ENCODE measurements around the gene APIP. TPM values are rescaled to one million over a fixed set of nuclear protein-coding genes. Genes with fewer than 3 reads are reported as not detected.

APIP gene
- total RNA-seq, 1 experiment from 2014 or later, result 42.6 TPM

DNA sequence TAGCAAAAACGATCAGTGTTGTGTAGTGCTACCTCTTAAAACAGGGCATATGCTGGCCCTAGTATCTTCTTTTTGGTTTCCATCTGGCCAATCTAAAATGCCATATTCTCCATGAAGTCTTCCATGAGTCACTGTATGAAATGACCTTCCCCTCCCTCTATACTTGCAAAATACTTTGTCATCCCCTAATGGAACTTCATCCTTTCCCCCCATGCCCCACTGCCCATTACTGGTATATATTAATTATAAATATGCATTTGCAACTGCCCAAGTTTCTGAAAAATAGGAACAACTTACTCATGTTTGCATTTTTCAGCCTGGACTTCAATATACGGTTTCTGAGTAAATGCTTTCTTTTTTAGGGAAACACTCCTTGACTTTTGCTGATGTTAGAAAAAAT, 4.5 kb downstream of the APIP start:
- in situ Hi-C loops (cut with HindIII; ENCODE audit: low pct_unique_long_range_greater_than_20kb, low sequenced_read_pairs), result no loop called here
- no peaks in the 10 kb centered on the region for H3K27me3 ChIP-seq (ENCODE audit: control insufficient read depth, insufficient read depth, low read length)
- POLR2A ChIA-PET, result no interaction called here
- H3K36me3 ChIP-seq (ENCODE audit: control insufficient read depth, insufficient read depth, low read length), result peaks cover under 1% of the 10 kb centered on the region; the same call in 1 of the 2 replicates
- H3K4me1 ChIP-seq (ENCODE audit: control insufficient read depth, insufficient read depth, low read length), result 0 out of 2 replicates have a peak, but pooled peaks cover 3% of the 10 kb centered on the region
- no peaks in the 10 kb centered on the region for H3K9me3 ChIP-seq (ENCODE audit: control insufficient read depth, insufficient read depth, low read depth, low read length)
- no TSS peak for BruUV-seq (replicated peaks)
- intact Hi-C loops (cut with micrococcal nuclease; ENCODE audit: unreplicated experiment), result no loop called here
- H3K4me3 ChIP-seq (ENCODE audit: low read depth in 2 of 2, low read length in 2 of 2), result no peak overlapping the region
- ATAC-seq (no peak), DNase-seq (ENCODE audit: low read depth, low spot score) (no peak)
- CTCF ChIA-PET, result no interaction called here
- no peak overlapping the region for H3K27ac ChIP-seq (ENCODE audit: low read length)
- TF ChIP-seq SIN3A (IDR thresholded peaks at IDR 0.05; ENCODE audit: borderline replicate concordance, insufficient read depth, low read depth, low read length), result no peak
- TF ChIP-seq POLR2AphosphoS5 (IDR thresholded peaks at IDR 0.05; ENCODE audit: low read depth, low read length), result no peak
- TF ChIP-seq, protein P1, sequence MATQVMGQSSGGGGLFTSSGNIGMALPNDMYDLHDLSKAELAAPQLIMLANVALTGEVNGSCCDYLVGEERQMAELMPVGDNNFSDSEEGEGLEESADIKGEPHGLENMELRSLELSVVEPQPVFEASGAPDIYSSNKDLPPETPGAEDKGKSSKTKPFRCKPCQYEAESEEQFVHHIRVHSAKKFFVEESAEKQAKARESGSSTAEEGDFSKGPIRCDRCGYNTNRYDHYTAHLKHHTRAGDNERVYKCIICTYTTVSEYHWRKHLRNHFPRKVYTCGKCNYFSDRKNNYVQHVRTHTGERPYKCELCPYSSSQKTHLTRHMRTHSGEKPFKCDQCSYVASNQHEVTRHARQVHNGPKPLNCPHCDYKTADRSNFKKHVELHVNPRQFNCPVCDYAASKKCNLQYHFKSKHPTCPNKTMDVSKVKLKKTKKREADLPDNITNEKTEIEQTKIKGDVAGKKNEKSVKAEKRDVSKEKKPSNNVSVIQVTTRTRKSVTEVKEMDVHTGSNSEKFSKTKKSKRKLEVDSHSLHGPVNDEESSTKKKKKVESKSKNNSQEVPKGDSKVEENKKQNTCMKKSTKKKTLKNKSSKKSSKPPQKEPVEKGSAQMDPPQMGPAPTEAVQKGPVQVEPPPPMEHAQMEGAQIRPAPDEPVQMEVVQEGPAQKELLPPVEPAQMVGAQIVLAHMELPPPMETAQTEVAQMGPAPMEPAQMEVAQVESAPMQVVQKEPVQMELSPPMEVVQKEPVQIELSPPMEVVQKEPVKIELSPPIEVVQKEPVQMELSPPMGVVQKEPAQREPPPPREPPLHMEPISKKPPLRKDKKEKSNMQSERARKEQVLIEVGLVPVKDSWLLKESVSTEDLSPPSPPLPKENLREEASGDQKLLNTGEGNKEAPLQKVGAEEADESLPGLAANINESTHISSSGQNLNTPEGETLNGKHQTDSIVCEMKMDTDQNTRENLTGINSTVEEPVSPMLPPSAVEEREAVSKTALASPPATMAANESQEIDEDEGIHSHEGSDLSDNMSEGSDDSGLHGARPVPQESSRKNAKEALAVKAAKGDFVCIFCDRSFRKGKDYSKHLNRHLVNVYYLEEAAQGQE (IDR thresholded peaks at IDR 0.05; ENCODE audit: insufficient read depth in 1 of 2, low read depth in 2 of 2, low read length in 1 of 2), result no peak
- TF ChIP-seq TCF7L2 (IDR thresholded peaks at IDR 0.05; ENCODE audit: low read depth, low read length), result no peak

DNA sequence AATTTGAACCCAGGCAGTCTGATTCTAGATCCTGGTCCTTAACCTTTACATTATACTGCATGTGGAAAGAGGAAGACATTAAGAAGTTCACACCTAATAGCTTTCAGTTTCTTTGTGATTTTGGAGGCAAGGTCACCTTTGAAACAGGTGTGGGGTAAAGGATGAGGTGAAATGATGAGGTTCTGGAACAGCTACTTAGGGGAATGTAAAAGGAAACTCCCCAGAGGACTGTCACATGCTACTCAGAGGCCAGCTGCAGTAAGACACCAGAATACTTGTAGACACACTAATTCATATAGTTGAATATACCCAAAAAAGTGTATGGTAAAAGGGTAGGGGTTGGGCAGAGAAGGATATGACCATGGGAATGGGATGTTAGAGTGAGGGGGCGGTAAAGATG, 5.4 kb downstream of the APIP start:
- CTCF ChIA-PET, result no interaction called here
- Histone ChIP-seq H3K4me3 (ENCODE audit: low read depth in 2 of 2, low read length in 2 of 2) (no peak overlapping the region), H3K27me3 (ENCODE audit: control insufficient read depth, insufficient read depth, low read length) (no peaks in the 10 kb centered on the region), H3K4me1 (ENCODE audit: control insufficient read depth, insufficient read depth, low read length) (0 out of 2 replicates have a peak, but pooled peaks cover 3% of the 10 kb centered on the region), H3K36me3 (ENCODE audit: control insufficient read depth, insufficient read depth, low read length) (no peaks in the 10 kb centered on the region), H3K27ac (ENCODE audit: low read length) (no peak overlapping the region), H3K9me3 (ENCODE audit: control insufficient read depth, insufficient read depth, low read depth, low read length) (no peaks in the 10 kb centered on the region)
- POLR2A ChIA-PET, result no interaction called here
- ATAC-seq, result no peak
- intact Hi-C loops (cut with micrococcal nuclease; ENCODE audit: unreplicated experiment), result no loop called here
- TF ChIP-seq SIN3A (IDR thresholded peaks at IDR 0.05; ENCODE audit: borderline replicate concordance, insufficient read depth, low read depth, low read length), result no peak
- no peak for DNase-seq (ENCODE audit: low read depth, low spot score)
- in situ Hi-C loops (cut with HindIII; ENCODE audit: low pct_unique_long_range_greater_than_20kb, low sequenced_read_pairs), result no loop called here
- BruUV-seq (replicated peaks), result no TSS peak

DNA sequence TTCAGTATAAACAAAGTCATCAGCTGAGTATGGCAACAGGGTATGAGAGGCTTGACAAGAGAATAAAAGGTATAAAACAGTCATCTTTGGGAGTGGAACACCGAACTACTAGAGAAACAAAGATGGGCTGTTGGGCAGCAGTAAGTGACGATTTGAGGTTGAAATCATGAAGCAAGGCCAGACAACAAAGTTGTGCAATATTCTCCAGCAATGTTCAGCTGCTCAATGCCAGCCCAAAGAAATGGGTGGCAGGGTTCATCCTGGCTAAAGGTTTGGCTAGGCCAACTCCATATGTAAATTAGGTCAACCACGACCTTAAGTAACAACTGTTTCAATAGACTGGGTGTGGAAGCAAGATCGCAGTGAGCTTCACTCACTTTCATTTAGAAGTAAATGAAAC, 6.2 kb downstream of the APIP start:
- intact Hi-C loops (cut with micrococcal nuclease; ENCODE audit: unreplicated experiment) (no loop called here), in situ Hi-C loops (cut with HindIII; ENCODE audit: low pct_unique_long_range_greater_than_20kb, low sequenced_read_pairs) (no loop called here)
- DNase-seq (ENCODE audit: low read depth, low spot score), result no peak

More for the DNA sequence above, 6.2 kb downstream of the APIP start:
- TF ChIP-seq, protein P2, sequence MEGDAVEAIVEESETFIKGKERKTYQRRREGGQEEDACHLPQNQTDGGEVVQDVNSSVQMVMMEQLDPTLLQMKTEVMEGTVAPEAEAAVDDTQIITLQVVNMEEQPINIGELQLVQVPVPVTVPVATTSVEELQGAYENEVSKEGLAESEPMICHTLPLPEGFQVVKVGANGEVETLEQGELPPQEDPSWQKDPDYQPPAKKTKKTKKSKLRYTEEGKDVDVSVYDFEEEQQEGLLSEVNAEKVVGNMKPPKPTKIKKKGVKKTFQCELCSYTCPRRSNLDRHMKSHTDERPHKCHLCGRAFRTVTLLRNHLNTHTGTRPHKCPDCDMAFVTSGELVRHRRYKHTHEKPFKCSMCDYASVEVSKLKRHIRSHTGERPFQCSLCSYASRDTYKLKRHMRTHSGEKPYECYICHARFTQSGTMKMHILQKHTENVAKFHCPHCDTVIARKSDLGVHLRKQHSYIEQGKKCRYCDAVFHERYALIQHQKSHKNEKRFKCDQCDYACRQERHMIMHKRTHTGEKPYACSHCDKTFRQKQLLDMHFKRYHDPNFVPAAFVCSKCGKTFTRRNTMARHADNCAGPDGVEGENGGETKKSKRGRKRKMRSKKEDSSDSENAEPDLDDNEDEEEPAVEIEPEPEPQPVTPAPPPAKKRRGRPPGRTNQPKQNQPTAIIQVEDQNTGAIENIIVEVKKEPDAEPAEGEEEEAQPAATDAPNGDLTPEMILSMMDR (IDR thresholded peaks at IDR 0.05), result no peak
- TF ChIP-seq SIN3A (IDR thresholded peaks at IDR 0.05; ENCODE audit: borderline replicate concordance, insufficient read depth, low read depth, low read length), result no peak
- TF ChIP-seq, protein P1 (IDR thresholded peaks at IDR 0.05; ENCODE audit: insufficient read depth in 1 of 2, low read depth in 2 of 2, low read length in 1 of 2), result no peak
- no peak for TF ChIP-seq POLR2AphosphoS5 (IDR thresholded peaks at IDR 0.05; ENCODE audit: low read depth, low read length)
- ATAC-seq, result no peak
- BruUV-seq (replicated peaks), result no TSS peak
- Histone ChIP-seq H3K27me3 (ENCODE audit: control insufficient read depth, insufficient read depth, low read length) (no peaks in the 10 kb centered on the region), H3K27ac (ENCODE audit: low read length) (no peak overlapping the region), H3K4me3 (ENCODE audit: low read depth in 2 of 2, low read length in 2 of 2) (no peak overlapping the region), H3K9me3 (ENCODE audit: control insufficient read depth, insufficient read depth, low read depth, low read length) (no peaks in the 10 kb centered on the region), H3K4me1 (ENCODE audit: control insufficient read depth, insufficient read depth, low read length) (0 out of 2 replicates have a peak, but pooled peaks cover 3% of the 10 kb centered on the region), H3K36me3 (ENCODE audit: control insufficient read depth, insufficient read depth, low read length) (no peaks in the 10 kb centered on the region)
- ChIA-PET CTCF (no interaction called here), POLR2A (interaction anchor here (0.6 kb wide), 1 partner anchor 461 kb away, joined by 3 read pairs; no protein-coding TSS in a partner anchor)
